Neutrophil (primary cell): Measurements from ENCODE around the gene LTBP1.

Experiments
- H3K27ac ChIP-seq: fragments of 200-600 bp; sonication (generic); 2 replicates; pipeline ENCODE4 v1.5.1; 2016; ENCODE audit warnings: mild to moderate bottlenecking, moderate library complexity
- H3K27me3 ChIP-seq: fragments of 200-600 bp; sonication (generic); 2 replicates; pipeline ENCODE4 v1.6.0; 2016; ENCODE audit warnings: mild to moderate bottlenecking
- H3K36me3 ChIP-seq: fragments of 200-600 bp; sonication (generic); 2 replicates; pipeline ENCODE4 v1.5.1; 2017
- H3K4me1 ChIP-seq, 2 experiments: fragments of 200-600 bp in 1 of 2; sonication (generic) in 1 of 2; 1 replicate in 1 of 2; 2 replicates in 1 of 2; pipeline versions ENCODE4 v1.5.1 to v1.6.1; 2013 to 2016; ENCODE audit warnings: low read depth in 1 of 2, low read length in 1 of 2, mild to moderate bottlenecking in 1 of 2, moderate library complexity in 1 of 2; ENCODE audit not compliant: control insufficient read depth in 1 of 2, insufficient read depth in 1 of 2
- H3K4me3 ChIP-seq, 2 experiments: fragments of 200-600 bp in 1 of 2; sonication (generic) in 1 of 2; 1 replicate in 1 of 2; 2 replicates in 1 of 2; pipeline ENCODE4 v1.5.1; 2013 to 2016; ENCODE audit warnings: low read depth in 1 of 2, low read length in 1 of 2, mild to moderate bottlenecking in 1 of 2, moderate library complexity in 1 of 2
- H3K9me3 ChIP-seq: fragments of 200-600 bp; sonication (generic); 2 replicates; pipeline ENCODE4 v1.5.1; 2016
- CTCF ChIP-seq: fragments of 200-600 bp; sonication (generic); IDR thresholded peaks from 2 replicates; pipeline ENCODE4 v1.5.1; 2016; ENCODE audit warnings: antibody characterized with exemption

The LTBP1 gene

GRCh38 chr2:33074197-33074596, 127.4 kb downstream of the LTBP1 start:
- H3K4me1 ChIP-seq = no peaks in the 10 kb centered on the region
- no peak for TF ChIP-seq CTCF
- no peak overlapping the region for H3K4me3 ChIP-seq
- no peak overlapping the region for H3K27ac ChIP-seq
- no peaks in the 10 kb centered on the region for H3K9me3 ChIP-seq
- no peaks in the 10 kb centered on the region for H3K36me3 ChIP-seq
- no peaks in the 10 kb centered on the region for H3K27me3 ChIP-seq

- no peak overlapping the region for H3K27ac ChIP-seq
- no peaks in the 10 kb centered on the region for H3K9me3 ChIP-seq
- no peak for TF ChIP-seq CTCF
- no peaks in the 10 kb centered on the region for H3K4me1 ChIP-seq
- no peaks in the 10 kb centered on the region for H3K27me3 ChIP-seq
- no peaks in the 10 kb centered on the region for H3K36me3 ChIP-seq
- no peak overlapping the region for H3K4me3 ChIP-seq
Observed at GRCh38 chr2:33077311-33077710, 130.6 kb downstream of the LTBP1 start.

- Histone ChIP-seq H3K27me3 (no peaks in the 10 kb centered on the region), H3K36me3 (no peaks in the 10 kb centered on the region), H3K4me1 (no peaks in the 10 kb centered on the region), H3K4me3 (no peak overlapping the region), H3K9me3 (no peaks in the 10 kb centered on the region), H3K27ac (no peak overlapping the region)
- no peak for TF ChIP-seq CTCF
Observed at GRCh38 chr2:33077844-33078243, 131.1 kb downstream of the LTBP1 start.

GRCh38 chr2:33081691-33082090, 134.9 kb downstream of the LTBP1 start:
- no peak overlapping the region for H3K4me3 ChIP-seq
- TF ChIP-seq CTCF = no peak

GRCh38 chr2:33083699-33084387, 137.1 kb downstream of the LTBP1 start:
- Histone ChIP-seq H3K36me3 (no peaks in the 10 kb centered on the region), H3K9me3 (no peaks in the 10 kb centered on the region), H3K4me1 (peaks cover 17 to 20% of the 10 kb centered on the region in 2 experiments), H3K27me3 (no peaks in the 10 kb centered on the region), H3K27ac (no peak overlapping the region), H3K4me3 (no peak overlapping the region)
- no peak for TF ChIP-seq CTCF

More at GRCh38 chr2:33081691-33082090, 134.9 kb downstream of the LTBP1 start:
- no peak overlapping the region for H3K27ac ChIP-seq
- no peaks in the 10 kb centered on the region for H3K9me3 ChIP-seq
- peaks cover 17 to 20% of the 10 kb centered on the region in 2 experiments for H3K4me1 ChIP-seq
- H3K27me3 ChIP-seq = no peaks in the 10 kb centered on the region
- no peaks in the 10 kb centered on the region for H3K36me3 ChIP-seq
